ENCODE data around the gene ARID1B.
"Not testable (repeated sequence)": the region's sequence is repeated elsewhere in the genome, so short reads cannot be mapped to it uniquely, and the experiment has no call there.

Gene ARID1B

GRCh38 chr6:156940221-156940620, 163.0 kb downstream of the ARID1B start:
- DNase-seq (ENCODE audit: low read depth) = no peak
- TF ChIP-seq CTCF (conservative IDR thresholded peaks at IDR 0.05; ENCODE audit: low read depth, low read length) = no peak
- no peak overlapping the region for H3K4me3 ChIP-seq (ENCODE audit: low read depth, low read length)

GRCh38 chr6:156942266-156942665, 165.1 kb downstream of the ARID1B start:
- no peak overlapping the region for H3K4me3 ChIP-seq (ENCODE audit: low read depth, low read length)
- no peak for DNase-seq (ENCODE audit: low read depth)

GRCh38 chr6:156943166-156943565, 166.0 kb downstream of the ARID1B start:
- DNase-seq (ENCODE audit: low read depth) = no peak
- no peak overlapping the region for H3K4me3 ChIP-seq (ENCODE audit: low read depth, low read length)
- peak; percentile 39 for TF ChIP-seq CTCF (conservative IDR thresholded peaks at IDR 0.05; ENCODE audit: low read depth, low read length)

More at GRCh38 chr6:156942266-156942665, 165.1 kb downstream of the ARID1B start:
- TF ChIP-seq CTCF (conservative IDR thresholded peaks at IDR 0.05; ENCODE audit: low read depth, low read length) = no peak

- no peak for DNase-seq (ENCODE audit: low read depth)
- no peak overlapping the region for H3K4me3 ChIP-seq (ENCODE audit: low read depth, low read length)
- no peak for TF ChIP-seq CTCF (conservative IDR thresholded peaks at IDR 0.05; ENCODE audit: low read depth, low read length)
Measured at GRCh38 chr6:156943816-156944215, 166.6 kb downstream of the ARID1B start.

- TF ChIP-seq CTCF (conservative IDR thresholded peaks at IDR 0.05; ENCODE audit: low read depth, low read length) = no peak
- no peak for DNase-seq (ENCODE audit: low read depth)
- H3K4me3 ChIP-seq (ENCODE audit: low read depth, low read length) = no peak overlapping the region
Measured at GRCh38 chr6:156944412-156944811, 167.2 kb downstream of the ARID1B start.

GRCh38 chr6:156945789-156946172, 168.6 kb downstream of the ARID1B start:
- not testable (repeated sequence) for DNase-seq (ENCODE audit: low read depth); H3K4me3 ChIP-seq (ENCODE audit: low read depth, low read length)

GRCh38 chr6:156946370-156946936, 169.3 kb downstream of the ARID1B start:
- TF ChIP-seq CTCF (conservative IDR thresholded peaks at IDR 0.05; ENCODE audit: low read depth, low read length) = no peak
- no peak for DNase-seq (ENCODE audit: low read depth)
- no peak overlapping the region for H3K4me3 ChIP-seq (ENCODE audit: low read depth, low read length)

Measured in choroid plexus epithelial cell (primary cell).